GM19025 (cell line): ENCODE measurements around the gene MIOX.
"Not testable (repeated sequence)": the region's sequence is repeated elsewhere in the genome, so short reads cannot be mapped to it uniquely, and the experiment has no call there.

ENCODE experiments used
- ATAC-seq: cut with Tn5 transposase; IDR thresholded peaks from one replicate; pipeline ENCODE4 v1.9.1; 2021; ENCODE audit warnings: mild to moderate bottlenecking, low read depth, moderate library complexity; ENCODE audit not compliant: unreplicated experiment

Gene MIOX

GRCh38 chr22:50526108-50526833, 39.6 kb downstream of the MIOX start:
- ATAC-seq = peak; percentile 24

GRCh38 chr22:50526834-50527801, 40.5 kb downstream of the MIOX start:
- ATAC-seq = no peak

GRCh38 chr22:50527921-50528681, 41.4 kb downstream of the MIOX start:
- no peak for ATAC-seq

GRCh38 chr22:50528682-50529415, 42.2 kb downstream of the MIOX start:
- ATAC-seq = no peak

- no peak for ATAC-seq
These were observed 42.8 kb downstream of the MIOX start for GRCh38 chr22:50529416-50529896.

- peak; percentile 28 for ATAC-seq
These were observed 43.4 kb downstream of the MIOX start, which contains the start of gene TYMP for GRCh38 chr22:50529897-50530579. TSS of gene TYMP (minus strand) at chr22:50530012. CDS start at chr22:50529709, 303 bp downstream.

GRCh38 chr22:50530580-50530876, 43.9 kb downstream of the MIOX start:
- ATAC-seq = no peak

GRCh38 chr22:50530877-50531545, 44.4 kb downstream of the MIOX start:
- no peak for ATAC-seq

- ATAC-seq = no peak
These were observed 44.9 kb downstream of the MIOX start for GRCh38 chr22:50531546-50531961.

- no peak for ATAC-seq
These were observed 45.5 kb downstream of the MIOX start for GRCh38 chr22:50531962-50532674.

- no peak for ATAC-seq
These were observed 46.5 kb downstream of the MIOX start for GRCh38 chr22:50532824-50533796.

GRCh38 chr22:50533856-50534711, 47.4 kb downstream of the MIOX start:
- ATAC-seq = not testable (repeated sequence)

GRCh38 chr22:50535113-50535512, 48.5 kb downstream of the MIOX start:
- no peak for ATAC-seq

- ATAC-seq = no peak
These were observed 49.6 kb downstream of the MIOX start for GRCh38 chr22:50536226-50536625.

- ATAC-seq = no peak
These were observed 51.1 kb downstream of the MIOX start for GRCh38 chr22:50537765-50538164.
